GM12873 (cell line): ENCODE measurements around the gene STT3B.

Experiments
- TF ChIP-seq, protein P1 (sequence below): IDR thresholded peaks from 2 replicates; pipeline ENCODE4 v1.5.1; 2012; ENCODE audit warnings: low read depth, mild to moderate bottlenecking, moderate library complexity, low read length, control low read depth; ENCODE audit not compliant: insufficient read depth; ENCODE audit errors: missing control alignments

The STT3B gene

GRCh38 chr3:31596176-31596575 lies 63.5 kb downstream of the STT3B start:
- TF ChIP-seq, protein P1, sequence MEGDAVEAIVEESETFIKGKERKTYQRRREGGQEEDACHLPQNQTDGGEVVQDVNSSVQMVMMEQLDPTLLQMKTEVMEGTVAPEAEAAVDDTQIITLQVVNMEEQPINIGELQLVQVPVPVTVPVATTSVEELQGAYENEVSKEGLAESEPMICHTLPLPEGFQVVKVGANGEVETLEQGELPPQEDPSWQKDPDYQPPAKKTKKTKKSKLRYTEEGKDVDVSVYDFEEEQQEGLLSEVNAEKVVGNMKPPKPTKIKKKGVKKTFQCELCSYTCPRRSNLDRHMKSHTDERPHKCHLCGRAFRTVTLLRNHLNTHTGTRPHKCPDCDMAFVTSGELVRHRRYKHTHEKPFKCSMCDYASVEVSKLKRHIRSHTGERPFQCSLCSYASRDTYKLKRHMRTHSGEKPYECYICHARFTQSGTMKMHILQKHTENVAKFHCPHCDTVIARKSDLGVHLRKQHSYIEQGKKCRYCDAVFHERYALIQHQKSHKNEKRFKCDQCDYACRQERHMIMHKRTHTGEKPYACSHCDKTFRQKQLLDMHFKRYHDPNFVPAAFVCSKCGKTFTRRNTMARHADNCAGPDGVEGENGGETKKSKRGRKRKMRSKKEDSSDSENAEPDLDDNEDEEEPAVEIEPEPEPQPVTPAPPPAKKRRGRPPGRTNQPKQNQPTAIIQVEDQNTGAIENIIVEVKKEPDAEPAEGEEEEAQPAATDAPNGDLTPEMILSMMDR, result no peak

DNA sequence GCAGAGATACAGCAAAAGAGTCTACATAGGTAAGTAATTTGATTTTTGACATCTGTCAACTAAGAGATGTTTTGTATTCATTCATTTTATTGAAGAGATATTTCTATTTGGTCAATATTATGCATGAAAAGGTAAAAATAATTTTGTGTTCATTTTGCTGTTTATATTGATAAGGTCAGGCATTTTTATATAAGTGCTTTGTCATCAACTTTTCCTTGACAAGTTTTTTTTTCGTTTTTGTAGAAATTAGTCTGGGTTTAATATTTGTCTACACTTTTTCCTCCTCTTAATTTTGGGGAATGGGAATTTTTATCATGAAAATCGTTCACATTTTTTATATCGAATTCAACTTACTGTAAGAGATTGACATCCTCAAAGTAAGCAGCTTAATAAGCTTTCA lies 67.7 kb downstream of the STT3B start:
- TF ChIP-seq, protein P1, result no peak

DNA sequence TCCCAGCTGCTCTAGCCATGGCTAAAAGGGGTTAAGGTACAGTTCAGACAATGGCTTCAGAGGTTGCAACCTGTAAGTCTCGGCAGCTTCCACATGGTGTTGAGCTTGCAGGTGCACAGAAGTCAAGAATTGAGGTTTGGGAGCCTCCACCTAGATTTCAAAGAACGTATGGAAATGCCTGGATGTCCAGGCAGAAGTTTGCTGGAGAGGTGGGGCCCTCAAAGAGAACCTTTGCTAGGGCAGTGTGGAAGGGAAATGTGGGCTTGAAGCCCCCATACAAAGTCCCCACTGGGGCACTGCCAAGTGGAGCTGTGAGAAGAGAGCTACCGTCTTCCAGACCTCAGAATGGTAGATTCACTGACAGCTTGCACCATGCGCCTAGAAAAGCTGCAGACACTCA lies 73.7 kb downstream of the STT3B start:
- TF ChIP-seq, protein P1, result no peak

DNA sequence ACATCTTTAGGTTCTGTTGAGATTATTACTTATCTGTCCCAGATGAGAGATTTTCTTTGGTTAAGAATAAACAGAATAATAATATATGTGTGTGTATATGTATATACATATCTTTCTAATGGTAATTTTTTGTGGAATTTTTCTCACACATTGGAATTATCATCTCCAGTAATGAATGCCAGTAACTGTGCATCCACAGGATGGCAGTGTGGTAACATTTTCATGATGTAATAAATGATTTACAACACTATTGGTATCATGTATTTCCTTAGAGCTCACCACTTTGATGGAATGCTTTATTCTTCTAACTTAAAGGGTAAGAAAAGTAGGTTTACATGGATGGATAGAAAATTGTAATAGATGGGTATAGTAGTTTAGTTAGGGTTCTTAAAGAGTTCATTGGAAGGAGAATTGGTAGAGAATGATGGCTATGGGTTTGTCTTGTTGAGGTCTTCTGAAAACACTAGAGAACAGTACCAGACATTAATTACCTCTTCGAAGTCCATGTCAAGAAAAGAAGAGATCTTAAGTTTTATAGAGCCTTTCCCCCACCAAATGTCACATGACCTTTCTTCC lies 78.1 kb downstream of the STT3B start:
- TF ChIP-seq, protein P1, result peak; percentile 20

- TF ChIP-seq, protein P1, result no peak
Measured at GRCh38 chr3:31613177-31613576, 80.5 kb downstream of the STT3B start.

- TF ChIP-seq, protein P1, result no peak
Measured at GRCh38 chr3:31613654-31614053, 80.9 kb downstream of the STT3B start.

DNA sequence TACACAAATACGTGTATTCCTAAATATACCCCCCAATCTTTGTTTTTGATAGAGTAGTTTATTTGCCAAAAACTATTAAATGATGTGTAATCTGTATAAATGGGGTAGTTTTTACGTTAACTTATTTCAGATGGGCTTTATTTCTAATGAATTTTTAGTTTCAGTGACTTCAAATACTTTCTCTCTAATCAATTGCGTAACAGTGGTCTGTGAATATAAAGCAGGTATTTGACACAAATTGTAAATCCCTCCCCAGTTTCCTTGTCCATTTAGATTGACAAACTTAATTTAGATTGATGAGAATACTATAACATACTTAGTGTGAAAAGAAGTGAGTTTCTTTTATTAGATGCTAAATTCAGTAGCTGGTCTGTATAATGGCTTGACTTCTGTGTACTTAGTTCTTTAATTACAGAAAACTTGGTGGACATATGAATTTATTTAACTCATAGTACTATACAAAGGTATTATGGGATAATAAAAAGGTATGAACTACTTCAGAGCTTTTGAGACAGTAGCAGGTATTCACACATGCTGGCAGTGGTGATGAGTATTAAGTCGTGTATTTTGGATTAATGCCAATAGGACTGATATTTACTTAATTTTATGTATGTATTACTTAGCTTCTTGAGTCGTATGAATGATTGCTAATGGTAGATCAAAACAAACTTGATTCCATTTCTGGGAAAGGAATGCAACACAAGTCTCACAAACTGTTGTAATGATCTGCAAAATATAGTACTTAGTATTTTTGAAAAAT lies 81.6 kb downstream of the STT3B start:
- TF ChIP-seq, protein P1, result no peak
